NCI-H524 (cell line): ENCODE data around the gene ST6GALNAC4.
"Not testable (repeated sequence)": the region's sequence is repeated elsewhere in the genome, so short reads cannot be mapped to it uniquely, and the experiment has no call there.

ENCODE experiments used
- DNase-seq, 2 experiments: peaks; one replicate each; lab custom pipeline; 2025; lab: John Stamatoyannopoulos, UW

The ST6GALNAC4 gene

GRCh38 chr9:127885508-127886281, 31.1 kb downstream of the ST6GALNAC4 start:
- DNase-seq = no peak

- DNase-seq = no peak
Measured at GRCh38 chr9:127884976-127885490, 31.8 kb downstream of the ST6GALNAC4 start.

GRCh38 chr9:127884427-127884911, 32.4 kb downstream of the ST6GALNAC4 start:
- DNase-seq = peak; percentile 70 to 75

GRCh38 chr9:127883959-127884358, 32.9 kb downstream of the ST6GALNAC4 start:
- DNase-seq = no peak

GRCh38 chr9:127881715-127882114, 35.1 kb downstream of the ST6GALNAC4 start:
- DNase-seq = not testable (repeated sequence)

GRCh38 chr9:127880143-127880542, 36.7 kb downstream of the ST6GALNAC4 start:
- no peak for DNase-seq

GRCh38 chr9:127878652-127879390, 38.0 kb downstream of the ST6GALNAC4 start:
- no peak for DNase-seq

GRCh38 chr9:127878001-127878651, 38.7 kb downstream of the ST6GALNAC4 start:
- peak in 1 of 2 experiments; percentile 59 for DNase-seq

- peak in 1 of 2 experiments; percentile 69 for DNase-seq
Measured at GRCh38 chr9:127877566-127877998, 39.3 kb downstream of the ST6GALNAC4 start, which contains the start of gene AK1. AK1 (minus strand) TSS chr9:127877675; CDS start chr9:127874617, 3,058 bp downstream.

- peak in 1 of 2 experiments; percentile 33 for DNase-seq
Measured at GRCh38 chr9:127876764-127877562, 39.9 kb downstream of the ST6GALNAC4 start.

GRCh38 chr9:127876026-127876763, 40.6 kb downstream of the ST6GALNAC4 start:
- DNase-seq = peak; percentile 42 to 70

- no peak for DNase-seq
Measured at GRCh38 chr9:127875306-127875966, 41.4 kb downstream of the ST6GALNAC4 start.

- no peak for DNase-seq
Measured at GRCh38 chr9:127874301-127875221, 42.3 kb downstream of the ST6GALNAC4 start.

- no peak for DNase-seq
Measured at GRCh38 chr9:127873886-127874285, 43.0 kb downstream of the ST6GALNAC4 start.

- DNase-seq = peak in 1 of 2 experiments; percentile 39
Measured at GRCh38 chr9:127873223-127873691, 43.6 kb downstream of the ST6GALNAC4 start.

GRCh38 chr9:127872369-127873222, 44.2 kb downstream of the ST6GALNAC4 start:
- DNase-seq = no peak

GRCh38 chr9:127871531-127871930, 45.3 kb downstream of the ST6GALNAC4 start:
- no peak for DNase-seq

- DNase-seq = no peak
Measured at GRCh38 chr9:127870887-127871286, 46.0 kb downstream of the ST6GALNAC4 start.
